HL-60/S4 treated with phorbol 12-myristate 13-acetate at 8.2 ng/mL for 4 days and 3 days (cell line): ENCODE data around the gene SH3BP5.
"Not testable (repeated sequence)": the region's sequence is repeated elsewhere in the genome, so short reads cannot be mapped to it uniquely, and the experiment has no call there.

Experiments
- in situ Hi-C: fragments of 300-500 bp; cut with MboI; formaldehyde crosslinking; loops from 2 replicates; pipeline ENCODE4 v1.15.0; 2022; ENCODE audit warnings: low sequenced_read_pairs

SH3BP5 gene

GRCh38 chr3:15332405-15333098 lies at the start of gene SH3BP5:
Gene SH3BP5 (minus strand): TSS chr3:15332586. CDS start chr3:15332408, 178 bp downstream.
- in situ Hi-C loops, result no loop called here

- in situ Hi-C loops, result loop anchor here (10.0 kb wide), 1 partner anchor 116 kb away; no protein-coding TSS in a partner anchor
Measured at GRCh38 chr3:15380980-15381890, 48.8 kb upstream of the SH3BP5 start.

GRCh38 chr3:15377961-15378791 lies 45.8 kb upstream of the SH3BP5 start:
- in situ Hi-C loops, result no loop called here

GRCh38 chr3:15375461-15376000 lies 43.1 kb upstream of the SH3BP5 start:
- in situ Hi-C loops, result no loop called here

GRCh38 chr3:15372918-15373317 lies 40.5 kb upstream of the SH3BP5 start:
- in situ Hi-C loops, result no loop called here

- in situ Hi-C loops, result no loop called here
Measured at GRCh38 chr3:15368561-15369135, 36.3 kb upstream of the SH3BP5 start.

GRCh38 chr3:15367059-15367458 lies 34.7 kb upstream of the SH3BP5 start:
- in situ Hi-C loops, result no loop called here

GRCh38 chr3:15364078-15364477 lies 31.7 kb upstream of the SH3BP5 start:
- in situ Hi-C loops, result not testable (repeated sequence)

GRCh38 chr3:15361494-15362214 lies 29.3 kb upstream of the SH3BP5 start:
- in situ Hi-C loops, result no loop called here

- in situ Hi-C loops, result no loop called here
Measured at GRCh38 chr3:15360788-15361493, 28.6 kb upstream of the SH3BP5 start.

- in situ Hi-C loops, result no loop called here
Measured at GRCh38 chr3:15359677-15360397, 27.5 kb upstream of the SH3BP5 start.

- in situ Hi-C loops, result not testable (repeated sequence)
Measured at GRCh38 chr3:15356651-15357061, 24.3 kb upstream of the SH3BP5 start.

- in situ Hi-C loops, result no loop called here
Measured at GRCh38 chr3:15356176-15356575, 23.8 kb upstream of the SH3BP5 start.

- in situ Hi-C loops, result no loop called here
Measured at GRCh38 chr3:15355086-15355485, 22.7 kb upstream of the SH3BP5 start.

GRCh38 chr3:15354485-15354884 lies 22.1 kb upstream of the SH3BP5 start:
- in situ Hi-C loops, result no loop called here

GRCh38 chr3:15350141-15350540 lies 17.8 kb upstream of the SH3BP5 start:
- in situ Hi-C loops, result no loop called here

- in situ Hi-C loops, result not testable (repeated sequence)
Measured at GRCh38 chr3:15349438-15349837, 17.1 kb upstream of the SH3BP5 start.

GRCh38 chr3:15348246-15348645 lies 15.9 kb upstream of the SH3BP5 start:
- in situ Hi-C loops, result no loop called here

GRCh38 chr3:15347737-15348110 lies 15.3 kb upstream of the SH3BP5 start:
- in situ Hi-C loops, result no loop called here
